SW480 (cell line): ENCODE results near the gene LHFPL4.
"Not testable (repeated sequence)": the region's sequence is repeated elsewhere in the genome, so short reads cannot be mapped to it uniquely, and the experiment has no call there.

Experiments used
- DNase-seq: peaks from one replicate; pipeline ENCODE4 v3.0.0-alpha.2; 2016; ENCODE audit warnings: low spot score

LHFPL4 gene

GRCh38 chr3:9553021-9553947, at the start of gene LHFPL4:
Gene LHFPL4, minus strand, starts transcription at chr3:9553822. Its CDS starts 1,143 bp downstream, at chr3:9552679.
- no peak for DNase-seq

GRCh38 chr3:9602620-9603019, 49.0 kb upstream of the LHFPL4 start:
- no peak for DNase-seq

GRCh38 chr3:9601006-9601581, 47.5 kb upstream of the LHFPL4 start:
- DNase-seq, result not testable (repeated sequence)

GRCh38 chr3:9600597-9600996, 47.0 kb upstream of the LHFPL4 start:
- DNase-seq, result peak; percentile 43

- DNase-seq, result no peak
These were observed 45.3 kb upstream of the LHFPL4 start for GRCh38 chr3:9598783-9599387.

GRCh38 chr3:9595877-9596276, 42.3 kb upstream of the LHFPL4 start:
- no peak for DNase-seq

DNA sequence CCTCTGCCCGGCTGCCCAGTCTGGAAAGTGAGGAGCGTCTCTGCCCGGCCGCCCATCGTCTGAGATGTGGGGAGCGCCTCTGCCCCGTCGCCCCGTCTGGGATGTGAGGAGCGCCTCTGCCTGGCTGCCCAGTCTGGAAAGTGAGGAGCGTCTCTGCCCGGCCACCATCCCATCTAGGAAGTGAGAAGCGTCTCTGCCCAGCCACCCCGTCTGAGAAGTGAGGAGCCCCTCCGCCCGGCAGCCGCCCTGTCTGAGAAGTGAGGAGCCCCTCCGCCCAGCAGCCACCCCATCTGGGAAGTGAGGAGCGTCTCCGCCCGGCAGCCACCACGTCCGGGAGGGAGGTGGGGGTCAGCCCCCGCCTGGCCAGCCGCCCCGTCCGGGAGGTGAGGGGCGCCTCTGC, 38.2 kb upstream of the LHFPL4 start:
- not testable (repeated sequence) for DNase-seq

DNA sequence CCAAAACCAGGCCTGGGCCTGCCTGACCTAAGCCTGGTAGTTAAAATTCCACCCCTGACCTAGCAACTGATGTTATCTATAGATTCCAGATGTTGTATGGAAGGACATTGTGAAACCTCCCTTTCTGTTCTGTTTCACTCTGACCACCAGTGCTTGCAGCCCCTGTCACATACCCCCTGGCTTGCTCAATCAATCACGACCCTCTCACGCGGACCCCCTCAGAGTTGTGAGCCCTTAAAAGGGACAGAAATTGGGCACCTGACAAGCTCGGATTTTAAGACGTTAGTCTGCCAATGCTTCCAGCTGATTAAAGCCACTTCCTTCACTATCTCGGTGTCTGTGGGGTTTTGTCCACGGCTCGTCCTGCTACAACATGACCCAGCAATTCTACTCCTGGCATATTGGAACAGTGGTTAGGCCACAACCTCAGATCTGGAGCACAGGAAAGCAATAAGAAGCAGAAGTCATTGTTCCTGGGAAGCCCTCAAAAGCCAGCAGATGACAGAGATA, 36.7 kb upstream of the LHFPL4 start:
- DNase-seq, result no peak

GRCh38 chr3:9583792-9584191, 30.2 kb upstream of the LHFPL4 start:
- no peak for DNase-seq

DNA sequence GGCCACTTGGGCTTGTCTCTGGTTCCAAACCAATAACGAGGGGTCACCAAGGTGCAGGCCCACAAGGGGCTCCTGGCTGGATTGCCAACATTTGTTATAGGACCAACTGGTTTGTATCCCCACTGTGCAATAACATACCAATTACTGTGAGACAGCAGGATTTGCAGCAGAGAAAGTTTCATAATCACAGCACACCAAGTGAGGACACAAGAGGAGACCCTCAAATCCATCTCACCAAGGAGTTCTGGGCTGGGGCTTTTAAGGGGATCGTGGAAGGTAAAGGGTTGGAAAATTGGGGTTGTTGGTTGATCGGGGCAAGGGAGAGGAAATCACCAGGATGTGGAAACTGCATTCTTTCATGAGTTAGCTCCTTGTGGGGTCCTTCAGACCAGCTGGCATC, 29.7 kb upstream of the LHFPL4 start:
- no peak for DNase-seq

DNA sequence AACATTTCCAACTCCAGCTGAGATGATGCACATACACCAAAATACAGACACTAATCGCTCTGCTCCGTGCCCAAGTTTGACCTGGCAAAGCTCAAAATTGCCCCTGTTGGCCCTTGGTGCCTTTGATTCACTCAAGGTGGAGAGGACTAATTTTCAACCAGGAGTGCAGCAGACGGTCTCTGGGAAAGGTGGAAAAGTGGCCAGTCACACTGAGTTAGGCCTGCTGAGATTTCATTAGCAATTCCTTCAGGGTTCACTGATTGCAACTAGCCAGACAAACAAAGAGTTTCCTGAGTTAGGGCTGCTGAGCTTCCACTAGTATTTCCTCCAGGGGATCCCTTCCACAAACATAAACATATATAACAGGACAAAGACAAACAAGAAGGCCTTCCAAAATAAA, 28.7 kb upstream of the LHFPL4 start:
- no peak for DNase-seq

DNA sequence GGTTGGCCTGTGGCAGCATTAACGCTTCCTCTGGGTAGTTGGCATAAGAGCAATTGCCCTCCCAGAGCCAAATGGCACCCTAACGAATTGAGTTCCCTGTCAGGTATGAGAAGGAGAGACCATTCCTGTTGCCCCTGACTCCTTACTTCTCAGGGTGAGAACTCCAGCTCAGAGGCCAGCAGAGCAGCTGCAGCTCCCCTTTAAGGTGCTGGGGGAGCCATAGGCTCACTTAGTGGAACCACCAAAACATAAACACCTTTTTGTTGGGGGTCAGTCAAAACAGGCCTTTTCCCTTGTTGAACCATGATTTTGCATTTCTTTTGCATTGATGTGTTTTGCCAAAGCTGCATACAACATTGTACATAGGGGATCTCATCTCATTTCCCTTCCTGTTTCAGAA, 28.1 kb upstream of the LHFPL4 start:
- DNase-seq, result no peak

DNA sequence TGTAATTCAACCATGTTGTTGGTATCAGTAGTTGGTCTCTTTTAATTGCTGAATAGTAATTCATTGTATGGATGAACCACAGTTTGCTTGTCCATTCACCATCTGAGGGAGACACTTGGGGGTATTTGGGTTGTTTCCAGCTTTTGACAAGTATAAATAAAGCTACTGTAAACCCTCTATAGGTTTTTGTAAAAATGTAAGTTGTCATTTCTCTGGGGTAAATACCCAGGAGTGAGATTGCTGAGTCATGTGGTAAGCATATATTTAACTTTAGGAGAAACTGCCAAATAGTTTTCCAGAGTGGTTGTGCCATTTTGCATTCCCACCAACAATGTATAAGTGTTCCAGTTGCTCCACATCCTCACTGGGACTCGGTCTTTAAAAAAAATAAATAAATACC, 15.4 kb upstream of the LHFPL4 start:
- DNase-seq, result no peak

DNA sequence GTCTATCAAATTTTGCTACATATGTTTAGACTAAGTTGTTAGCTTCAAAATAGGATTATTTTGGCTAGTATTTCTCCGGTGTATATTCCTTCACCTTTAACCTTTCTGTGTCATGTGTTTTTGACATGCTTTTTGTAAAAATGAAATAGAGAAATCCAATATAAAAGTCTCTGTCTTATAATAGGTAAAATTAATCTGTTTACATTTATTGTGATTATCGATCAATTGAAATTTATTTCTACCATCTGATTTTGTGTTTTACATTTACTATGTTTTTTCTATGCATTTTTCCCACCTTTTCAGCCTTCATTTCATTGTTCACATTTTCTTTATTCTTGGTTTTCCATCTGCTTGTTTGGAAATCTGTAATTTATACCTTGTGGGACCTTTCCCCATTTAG, 11.7 kb upstream of the LHFPL4 start:
- DNase-seq, result no peak

GRCh38 chr3:9563851-9564250, 10.2 kb upstream of the LHFPL4 start:
- no peak for DNase-seq

DNA sequence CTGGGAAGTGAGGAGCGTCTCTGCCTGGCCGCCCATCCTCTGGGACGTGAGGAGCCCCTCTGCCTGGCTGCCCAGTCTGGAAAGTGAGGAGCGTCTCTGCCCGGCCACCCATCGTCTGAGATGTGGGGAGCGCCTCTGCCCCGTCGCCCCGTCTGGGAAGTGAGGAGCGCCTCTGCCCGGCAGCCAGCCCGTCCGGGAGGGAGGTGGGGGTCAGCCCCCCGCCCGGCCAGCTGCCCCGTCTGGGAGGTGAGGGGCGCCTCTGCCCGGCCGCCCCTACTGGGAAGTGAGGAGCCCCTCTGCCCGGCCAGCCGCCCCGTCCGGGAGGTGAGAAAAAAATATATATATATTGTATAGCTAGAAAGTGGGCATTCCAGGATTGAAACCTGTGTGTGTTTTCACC, 6.4 kb upstream of the LHFPL4 start:
- DNase-seq, result not testable (repeated sequence)

DNA sequence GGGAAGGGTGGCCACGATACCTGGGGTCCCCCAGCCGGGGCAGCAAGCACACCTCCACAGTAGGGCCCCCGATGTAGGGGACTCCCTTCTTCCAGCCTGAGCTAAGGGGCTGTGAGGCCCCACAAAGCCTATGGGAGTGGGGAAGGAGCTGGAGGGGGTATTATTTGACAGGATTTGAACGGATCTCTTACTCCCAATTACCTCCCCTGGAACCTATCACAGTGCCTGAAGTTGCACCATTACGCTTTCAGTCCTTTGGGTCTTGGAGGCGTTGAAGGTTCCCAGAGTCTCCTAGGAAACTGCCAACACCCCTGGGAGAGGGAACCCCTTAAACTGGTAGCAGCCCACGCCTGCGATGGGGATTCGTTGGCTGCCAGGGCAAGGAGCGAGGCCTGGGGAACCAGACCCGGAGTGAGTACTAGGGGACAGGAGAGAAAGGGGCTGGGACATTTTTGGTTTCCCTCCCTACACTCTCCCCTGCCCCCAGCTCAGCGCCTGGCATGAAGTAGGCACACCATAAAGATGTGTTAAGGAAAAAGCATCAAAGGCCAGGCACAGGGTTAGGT, 409 bp upstream of the LHFPL4 start:
- no peak for DNase-seq

- no peak for DNase-seq
These were observed 1.2 kb downstream of the LHFPL4 start for GRCh38 chr3:9552252-9552999.

DNA sequence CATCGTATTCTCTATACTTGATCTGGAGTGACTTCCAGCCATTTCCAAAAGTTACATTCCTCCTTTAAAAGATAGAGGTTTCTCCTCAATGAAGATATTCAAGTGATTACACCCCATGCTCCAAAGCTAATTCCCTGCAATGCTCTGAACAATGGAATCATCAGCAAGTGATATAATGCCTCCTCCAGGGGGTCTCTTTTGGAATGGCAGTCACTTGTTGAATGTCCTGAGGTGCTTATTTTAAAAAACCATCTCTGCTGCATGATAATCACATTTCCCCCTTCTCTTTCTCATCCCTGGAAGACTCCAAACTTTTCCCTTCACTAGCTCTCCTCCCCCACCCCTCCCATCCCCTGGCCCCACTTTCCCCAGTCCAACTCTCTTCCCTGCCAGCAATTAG, 2.6 kb downstream of the LHFPL4 start:
- no peak for DNase-seq

GRCh38 chr3:9549600-9549999, 4.0 kb downstream of the LHFPL4 start:
- DNase-seq, result no peak

GRCh38 chr3:9548991-9549390, 4.6 kb downstream of the LHFPL4 start:
- DNase-seq, result no peak

DNA sequence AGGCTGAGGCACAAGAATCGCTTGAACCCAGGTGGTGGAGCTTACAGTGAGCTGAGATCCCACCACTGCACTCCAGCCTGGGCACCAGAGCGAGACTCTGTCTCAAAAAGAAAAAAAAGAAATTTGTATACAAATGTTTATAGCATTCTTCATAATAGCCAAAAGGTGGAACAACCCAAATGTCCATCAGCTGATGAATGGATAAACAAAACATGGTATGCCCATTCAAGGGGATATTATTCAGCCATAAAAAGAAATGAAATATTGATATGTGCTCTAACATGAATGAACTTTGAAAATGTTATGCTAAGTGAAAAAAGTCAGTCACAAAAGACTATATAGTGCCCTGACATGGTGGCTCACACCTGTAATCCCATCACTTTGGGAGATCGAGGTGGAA, 11.4 kb downstream of the LHFPL4 start:
- DNase-seq, result no peak
